Esophagus muscularis mucosa (tissue), 4 donors: Measurements from ENCODE around the gene SLX4IP. TPM values are rescaled to one million over a fixed set of nuclear protein-coding genes. Genes with fewer than 3 reads are reported as not detected.

Experiments
- DNase-seq: peaks from one replicate; pipeline ENCODE4 v3.0.0-alpha.2; 2017; ENCODE audit errors: extremely low spot score
- H3K27ac ChIP-seq, 4 donors: fragments of 200-600 bp; sonication (generic); replicated peaks in 1 of 4; 1 replicate in 3 of 4; 2 replicates in 1 of 4; pipeline ENCODE4 v1.5.1; 2016 to 2019; ENCODE audit warnings: mild to moderate bottlenecking in 1 of 4
- H3K27me3 ChIP-seq, 4 donors: fragments of 200-600 bp; sonication (generic); one replicate each; pipeline versions ENCODE4 v1.5.1 to v1.6.0; 2016 to 2019
- H3K36me3 ChIP-seq, 4 donors: fragments of 200-600 bp; sonication (generic); one replicate each; pipeline ENCODE4 v1.5.1; 2016 to 2019
- H3K4me1 ChIP-seq, 4 donors: fragments of 200-600 bp; sonication (generic); one replicate each; pipeline ENCODE4 v1.5.1; 2016 to 2019
- H3K4me3 ChIP-seq, 4 donors: fragments of 200-600 bp; sonication (generic); 1 replicate in 2 of 4; 2 replicates in 2 of 4; pipeline ENCODE4 v1.5.1; 2016 to 2019; ENCODE audit warnings: mild to moderate bottlenecking in 4 of 4, moderate library complexity in 1 of 4
- H3K9me3 ChIP-seq, 4 donors: fragments of 200-600 bp; sonication (generic); 1 replicate in 3 of 4; 2 replicates in 1 of 4; pipeline ENCODE4 v1.5.1; 2016 to 2019
- CTCF ChIP-seq, 3 experiments: fragments of 200-600 bp in 2 of 3; fragments of 450-650 bp in 1 of 3; sonication (generic) in 2 of 3; IDR thresholded peaks; one replicate each; pipeline ENCODE4 v1.5.1; 2017 to 2019; ENCODE audit warnings: antibody characterized with exemption in 3 of 3, mild to moderate bottlenecking in 2 of 3, moderate library complexity in 1 of 3
- EP300 ChIP-seq: sonication (generic); formaldehyde crosslinking; IDR thresholded peaks from one replicate; pipeline ENCODE4 v1.6.1; 2017; ENCODE audit warnings: antibody characterized with exemption
- POLR2A ChIP-seq: fragments of 450-650 bp; IDR thresholded peaks from one replicate; pipeline ENCODE4 v1.6.1; 2017; ENCODE audit warnings: antibody characterized with exemption, moderate library complexity, mild to moderate bottlenecking, low read depth
- POLR2AphosphoS5 ChIP-seq, 2 donors: sonication (generic); formaldehyde crosslinking; IDR thresholded peaks; one replicate each; pipeline ENCODE4 v1.6.1; 2017; ENCODE audit warnings: antibody characterized with exemption in 2 of 2
- WGBS: methylation state at CpG from one replicate; pipeline ENCODE4 v1.1.5; 2018; 5-methylcytosine and 5-hydroxymethylcytosine counted together
- intact Hi-C: fragments of 100-400 bp; cut with DNase I; formaldehyde crosslinking; loops from one replicate; pipeline ENCODE4 v1.15.1; 2023
- total RNA-seq, 4 donors: library from RNA; depleted of rRNA; stranded (reverse); fragments of >200 nt; gene quantifications; one replicate each; pipeline versions ENCODE4 v1.1.0 to v1.2.1, GENCODE V29; 2016

Gene SLX4IP
- total RNA-seq, 4 donors from 2014 or later, result 1.2 to 2.1 (median 1.5) TPM

GRCh38 chr20:10637031-10637559, 202.0 kb downstream of the SLX4IP start:
- Histone ChIP-seq H3K36me3 (peaks cover 22 to 46% (median 31%) of the 10 kb centered on the region in 4 donors), H3K9me3 (no peaks in the 10 kb centered on the region), H3K4me1 (peaks cover 25 to 63% (median 51%) of the 10 kb centered on the region in 4 donors), H3K4me3 (no peak overlapping the region), H3K27me3 (no peaks in the 10 kb centered on the region), H3K27ac (peak overlapping the region; percentile 51 to 68 (median 60))
- 62% methylated on average over 6 of the region's 10 CpGs for WGBS
- intact Hi-C loops, result no loop called here
- TF ChIP-seq POLR2A, result no peak
- TF ChIP-seq EP300, result no peak
- TF ChIP-seq POLR2AphosphoS5 (IDR thresholded peaks at IDR 0.05), result no peak
- no peak for TF ChIP-seq CTCF (IDR thresholded peaks at IDR 0.05)
- DNase-seq, result no peak

- intact Hi-C loops, result no loop called here
- peaks cover 25 to 61% (median 50%) of the 10 kb centered on the region in 4 donors for H3K4me1 ChIP-seq
- TF ChIP-seq CTCF (IDR thresholded peaks at IDR 0.05), result no peak
- no peak for TF ChIP-seq POLR2AphosphoS5 (IDR thresholded peaks at IDR 0.05)
- no peak for TF ChIP-seq POLR2A
- no peak for TF ChIP-seq EP300
- H3K9me3 ChIP-seq, result no peaks in the 10 kb centered on the region
- peaks cover 25 to 50% (median 36%) of the 10 kb centered on the region in 4 donors for H3K36me3 ChIP-seq
- DNase-seq, result no peak
- peak overlapping the region; percentile 51 to 68 (median 60) for H3K27ac ChIP-seq
- no peaks in the 10 kb centered on the region for H3K27me3 ChIP-seq
- H3K4me3 ChIP-seq, result no peak overlapping the region
- WGBS, result 77% methylated on average over 6 of the region's 6 CpGs
Measured at GRCh38 chr20:10637563-10637962, 202.5 kb downstream of the SLX4IP start.

GRCh38 chr20:10639077-10639736, 204.1 kb downstream of the SLX4IP start:
- H3K4me1 ChIP-seq, result peaks cover 25 to 47% (median 40%) of the 10 kb centered on the region in 4 donors
- H3K27me3 ChIP-seq, result no peaks in the 10 kb centered on the region
- H3K36me3 ChIP-seq, result peaks cover 28 to 67% (median 45%) of the 10 kb centered on the region in 4 donors
- H3K4me3 ChIP-seq, result no peak overlapping the region
- no peak for DNase-seq
- intact Hi-C loops, result no loop called here
- H3K9me3 ChIP-seq, result no peaks in the 10 kb centered on the region
- no peak for TF ChIP-seq CTCF (IDR thresholded peaks at IDR 0.05)
- no peak for TF ChIP-seq POLR2AphosphoS5 (IDR thresholded peaks at IDR 0.05)
- no peak for TF ChIP-seq EP300
- TF ChIP-seq POLR2A, result no peak
- H3K27ac ChIP-seq, result peak overlapping the region; percentile 38 to 57 (median 44)
- 86% methylated on average over 23 of the region's 23 CpGs for WGBS

GRCh38 chr20:10639737-10640556, 204.8 kb downstream of the SLX4IP start:
- TF ChIP-seq POLR2AphosphoS5 (IDR thresholded peaks at IDR 0.05), result peak in 1 of 2 donors; percentile 4
- TF ChIP-seq CTCF (IDR thresholded peaks at IDR 0.05), result no peak
- TF ChIP-seq EP300, result no peak
- whole genome bisulfite sequencing, result 74% methylated on average over 14 of the region's 18 CpGs
- Histone ChIP-seq H3K4me1 (peaks cover 29 to 42% (median 36%) of the 10 kb centered on the region in 4 donors), H3K27ac (peak overlapping the region; percentile 38 to 57 (median 44)), H3K36me3 (peaks cover 35 to 74% (median 50%) of the 10 kb centered on the region in 4 donors), H3K9me3 (no peaks in the 10 kb centered on the region), H3K27me3 (no peaks in the 10 kb centered on the region), H3K4me3 (no peak overlapping the region)
- no peak for DNase-seq
- intact Hi-C loops, result loop anchor here (10.0 kb wide), 1 partner anchor 85 kb away; no protein-coding TSS in a partner anchor
